Upper lobe of left lung (tissue), 6 donors: ENCODE data around the gene MT1M. TPM values are rescaled to one million over a fixed set of nuclear protein-coding genes. Genes with fewer than 3 reads are reported as not detected.
"Not testable (repeated sequence)": the region's sequence is repeated elsewhere in the genome, so short reads cannot be mapped to it uniquely, and the experiment has no call there.

ENCODE experiments used
- ATAC-seq, 2 donors: fragments of 200-7000 bp; cut with Tn5 transposase; one replicate each; pipeline ENCODE4 v1.9.1; 2022; ENCODE audit warnings: mild to moderate bottlenecking in 2 of 2, moderate library complexity in 2 of 2; ENCODE audit not compliant: low FRiP score in 2 of 2
- DNase-seq, 2 donors: peaks; one replicate each; pipeline ENCODE4 v3.0.0-alpha.2; 2019 to 2020
- H3K27ac ChIP-seq, 4 donors: fragments of 200-600 bp; sonication (generic); one replicate each; pipeline ENCODE4 v1.5.1; 2016 to 2019
- H3K27me3 ChIP-seq, 4 donors: fragments of 200-600 bp; sonication (generic); one replicate each; pipeline ENCODE4 v1.5.1; 2017 to 2019
- H3K36me3 ChIP-seq, 4 donors: fragments of 200-600 bp; sonication (generic); one replicate each; pipeline ENCODE4 v1.5.1; 2016 to 2019
- H3K4me1 ChIP-seq, 4 donors: fragments of 200-600 bp; sonication (generic); one replicate each; pipeline ENCODE4 v1.5.1; 2018 to 2019
- H3K4me3 ChIP-seq, 4 donors: fragments of 200-600 bp; sonication (generic); one replicate each; pipeline ENCODE4 v1.5.1; 2017 to 2019; ENCODE audit warnings: mild to moderate bottlenecking in 2 of 4, moderate library complexity in 1 of 4
- H3K9me3 ChIP-seq, 4 donors: fragments of 200-600 bp; sonication (generic); one replicate each; pipeline ENCODE4 v1.5.1; 2018 to 2019
- EP300 ChIP-seq, 4 donors: sonication (generic); formaldehyde crosslinking; IDR thresholded peaks; one replicate each; pipeline ENCODE4 v1.5.1; 2017; ENCODE audit warnings: antibody characterized with exemption in 4 of 4, control low read depth in 2 of 4
- POLR2A ChIP-seq, 4 donors: fragments of 450-650 bp; IDR thresholded peaks; one replicate each; pipeline ENCODE4 v1.5.1; 2016 to 2017; ENCODE audit warnings: antibody characterized with exemption in 4 of 4, mild to moderate bottlenecking in 2 of 4
- POLR2AphosphoS5 ChIP-seq, 2 donors: sonication (generic); formaldehyde crosslinking; IDR thresholded peaks; one replicate each; pipeline ENCODE4 v1.5.1; 2017; ENCODE audit warnings: antibody characterized with exemption in 2 of 2
- WGBS, 2 donors: methylation state at CpG; one replicate each; pipeline ENCODE4 v1.1.5; 2017 to 2018; 5-methylcytosine and 5-hydroxymethylcytosine counted together
- total RNA-seq, 6 donors: library from RNA; depleted of rRNA in 4 of 6; stranded (reverse); fragments of >200 nt in 4 of 6; gene quantifications; one replicate each; pipeline versions ENCODE4 v1.1.0 to v1.2.1, GENCODE V29; 2016 to 2021
- TF ChIP-seq, protein P1 (sequence below), 6 experiments: fragments of 450-650 bp in 4 of 6; fragments of 200-600 bp in 2 of 6; sonication (generic) in 2 of 6; IDR thresholded peaks; one replicate each; pipeline ENCODE4 v1.5.1; 2016 to 2019; ENCODE audit warnings: antibody characterized with exemption in 6 of 6
- donor health status: DM: no; HTN: no; CAD: no; lungs with moderate emphysema.
- donor health status: DM: no; HTN: yes; CAD: no; lungs with severe emphysema.

Gene MT1M
- total RNA-seq, 6 donors from 2014 or later = 8.4 to 194 (median 37.0) TPM

DNA sequence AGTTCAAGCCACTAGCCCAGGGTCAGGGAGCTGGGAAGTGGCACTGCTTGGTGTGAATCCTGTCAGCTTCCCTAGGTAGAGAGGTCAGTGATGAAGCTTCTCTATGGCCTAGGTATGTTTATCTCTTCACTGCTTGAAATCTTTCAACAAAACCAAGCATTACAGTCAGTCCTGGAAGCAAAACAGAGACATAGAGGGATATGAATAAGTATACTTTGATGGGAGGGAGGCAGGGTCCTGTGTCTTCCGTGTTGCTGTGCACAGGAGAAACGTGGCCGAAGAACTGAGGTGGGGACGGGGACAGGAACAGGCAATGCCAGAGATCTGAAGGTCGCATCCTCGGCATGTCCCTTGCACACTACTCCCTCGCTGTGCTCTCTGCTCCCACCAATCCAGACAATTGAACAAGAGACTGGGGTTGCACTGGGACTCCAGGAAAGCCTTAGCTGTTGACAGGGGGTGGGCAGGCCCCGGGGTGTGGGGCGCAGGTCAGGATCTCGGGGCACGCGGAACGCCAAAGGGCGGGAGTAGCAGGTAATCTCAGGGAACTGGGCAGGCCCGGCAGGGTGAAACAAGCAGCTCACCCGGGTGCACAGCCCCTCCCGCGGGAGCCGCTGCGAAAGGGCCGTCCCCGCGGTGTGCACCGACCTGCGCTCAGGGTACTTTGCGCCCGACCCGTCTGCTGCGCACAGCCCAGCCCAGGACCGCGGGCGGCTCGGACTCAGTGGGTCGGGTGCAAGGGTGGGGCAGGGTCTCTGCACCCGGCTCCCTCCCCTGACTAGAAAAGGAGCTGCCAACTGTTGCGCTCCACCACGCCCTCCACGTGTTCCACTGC lies 36.8 kb downstream of the MT1M start, which contains the start of gene MT1H:
Gene MT1H (plus strand): TSS at position 810 of the 835 bp plus-strand sequence. CDS start 71 bp downstream, outside the sequence.
- H3K36me3 ChIP-seq = no peaks in the 10 kb centered on the region
- no peaks in the 10 kb centered on the region for H3K9me3 ChIP-seq
- 18 to 58% methylated on average over 7 to 38 of the region's 38 CpGs for WGBS, 2 donors
- peaks cover 10 to 19% (median 16%) of the 10 kb centered on the region in 4 donors for H3K4me1 ChIP-seq
- H3K27ac ChIP-seq = no peak within 1 kb of the TSS
- peaks cover 0 to 21% (median 8%) of the 10 kb centered on the region in 4 donors for H3K27me3 ChIP-seq
- TF ChIP-seq, protein P1, sequence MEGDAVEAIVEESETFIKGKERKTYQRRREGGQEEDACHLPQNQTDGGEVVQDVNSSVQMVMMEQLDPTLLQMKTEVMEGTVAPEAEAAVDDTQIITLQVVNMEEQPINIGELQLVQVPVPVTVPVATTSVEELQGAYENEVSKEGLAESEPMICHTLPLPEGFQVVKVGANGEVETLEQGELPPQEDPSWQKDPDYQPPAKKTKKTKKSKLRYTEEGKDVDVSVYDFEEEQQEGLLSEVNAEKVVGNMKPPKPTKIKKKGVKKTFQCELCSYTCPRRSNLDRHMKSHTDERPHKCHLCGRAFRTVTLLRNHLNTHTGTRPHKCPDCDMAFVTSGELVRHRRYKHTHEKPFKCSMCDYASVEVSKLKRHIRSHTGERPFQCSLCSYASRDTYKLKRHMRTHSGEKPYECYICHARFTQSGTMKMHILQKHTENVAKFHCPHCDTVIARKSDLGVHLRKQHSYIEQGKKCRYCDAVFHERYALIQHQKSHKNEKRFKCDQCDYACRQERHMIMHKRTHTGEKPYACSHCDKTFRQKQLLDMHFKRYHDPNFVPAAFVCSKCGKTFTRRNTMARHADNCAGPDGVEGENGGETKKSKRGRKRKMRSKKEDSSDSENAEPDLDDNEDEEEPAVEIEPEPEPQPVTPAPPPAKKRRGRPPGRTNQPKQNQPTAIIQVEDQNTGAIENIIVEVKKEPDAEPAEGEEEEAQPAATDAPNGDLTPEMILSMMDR (IDR thresholded peaks at IDR 0.05) = no peak
- no peak for TF ChIP-seq POLR2AphosphoS5 (IDR thresholded peaks at IDR 0.05)
- TF ChIP-seq POLR2A (IDR thresholded peaks at IDR 0.05) = no peak
- TF ChIP-seq EP300 (IDR thresholded peaks at IDR 0.05) = no peak
- DNase-seq = peak in 1 of 2 donors; percentile 85
- peak in 1 of 2 donors; percentile 32 for ATAC-seq
- H3K4me3 ChIP-seq = peak within 1 kb of the TSS in 1 of 4 donors; percentile 6

DNA sequence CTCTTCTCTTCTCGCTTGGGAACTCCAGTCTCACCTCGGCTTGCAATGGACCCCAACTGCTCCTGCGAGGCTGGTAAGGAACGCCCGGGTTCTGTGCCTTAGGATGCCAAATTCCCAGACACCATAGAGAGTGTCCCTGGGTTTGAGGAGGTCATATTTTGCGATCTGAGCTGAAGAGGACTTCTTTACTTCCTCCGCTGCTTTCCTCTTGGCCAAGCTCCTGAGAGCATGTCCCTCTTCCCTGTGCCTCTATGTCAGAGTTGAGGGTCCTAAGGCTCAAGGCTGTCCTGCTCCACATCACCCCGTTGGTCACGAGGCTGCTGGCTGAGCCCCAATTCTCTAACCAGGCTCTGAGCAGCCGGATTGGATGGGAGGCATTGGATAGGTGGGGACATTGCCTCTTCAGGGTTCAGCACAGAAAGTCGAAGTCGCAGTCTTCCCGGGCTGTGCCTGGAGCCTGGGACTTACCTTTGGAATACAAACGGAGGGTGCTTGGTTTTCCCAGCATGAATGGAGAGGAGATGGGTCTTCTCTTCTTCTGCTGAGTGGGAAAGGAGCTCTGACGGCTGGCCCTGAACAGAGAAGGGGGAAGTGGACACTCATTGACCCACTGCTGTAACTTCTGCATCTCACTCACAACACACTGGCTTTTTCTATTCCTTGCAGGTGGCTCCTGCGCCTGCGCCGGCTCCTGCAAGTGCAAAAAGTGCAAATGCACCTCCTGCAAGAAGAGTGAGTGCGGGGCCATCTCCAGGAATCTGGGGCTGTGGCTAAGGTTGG lies 37.6 kb downstream of the MT1M start:
- 20 to 36% methylated on average over 13 to 19 of the region's 19 CpGs for WGBS, 2 donors

DNA sequence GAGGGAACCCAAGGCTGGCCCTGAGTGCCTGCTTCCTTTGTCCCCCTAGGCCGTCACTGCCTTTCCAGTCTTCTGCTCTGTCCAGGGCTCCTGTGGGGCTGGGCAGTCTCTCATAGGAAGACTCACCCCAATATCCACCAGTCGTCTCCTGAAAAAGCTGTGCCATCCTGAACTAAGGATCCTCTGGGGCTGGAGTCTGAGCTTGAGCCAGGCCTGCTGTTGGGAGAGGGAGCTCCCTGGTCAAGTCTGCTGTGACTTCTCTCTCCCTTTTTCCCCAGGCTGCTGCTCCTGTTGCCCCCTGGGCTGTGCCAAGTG lies 38.1 kb downstream of the MT1M start:
- no peak overlapping the region for H3K27ac ChIP-seq
- no peak for TF ChIP-seq EP300 (IDR thresholded peaks at IDR 0.05)
- TF ChIP-seq POLR2AphosphoS5 (IDR thresholded peaks at IDR 0.05) = no peak
- TF ChIP-seq, protein P1 (IDR thresholded peaks at IDR 0.05) = no peak
- no peak for TF ChIP-seq POLR2A (IDR thresholded peaks at IDR 0.05)
- ATAC-seq (no peak), DNase-seq (no peak)
- H3K36me3 ChIP-seq = no peaks in the 10 kb centered on the region
- peaks cover 0 to 22% (median 10%) of the 10 kb centered on the region in 4 donors for H3K27me3 ChIP-seq
- no peaks in the 10 kb centered on the region for H3K9me3 ChIP-seq
- H3K4me1 ChIP-seq = peaks cover 10 to 20% (median 19%) of the 10 kb centered on the region in 4 donors
- WGBS, 2 donors = 79 to 83% methylated on average over 2 of the region's 2 CpGs
- no peak overlapping the region for H3K4me3 ChIP-seq

More for the DNA sequence above, 37.6 kb downstream of the MT1M start:
- Histone ChIP-seq H3K4me1 (peaks cover 10 to 19% (median 16%) of the 10 kb centered on the region in 4 donors), H3K4me3 (no peak overlapping the region), H3K36me3 (no peaks in the 10 kb centered on the region), H3K27ac (no peak overlapping the region), H3K27me3 (peaks cover 0 to 21% (median 8%) of the 10 kb centered on the region in 4 donors), H3K9me3 (no peaks in the 10 kb centered on the region)
- TF ChIP-seq, protein P1 (IDR thresholded peaks at IDR 0.05) = no peak
- TF ChIP-seq POLR2A (IDR thresholded peaks at IDR 0.05) = no peak
- TF ChIP-seq EP300 (IDR thresholded peaks at IDR 0.05) = no peak
- TF ChIP-seq POLR2AphosphoS5 (IDR thresholded peaks at IDR 0.05) = no peak
- ATAC-seq (no peak), DNase-seq (no peak)

DNA sequence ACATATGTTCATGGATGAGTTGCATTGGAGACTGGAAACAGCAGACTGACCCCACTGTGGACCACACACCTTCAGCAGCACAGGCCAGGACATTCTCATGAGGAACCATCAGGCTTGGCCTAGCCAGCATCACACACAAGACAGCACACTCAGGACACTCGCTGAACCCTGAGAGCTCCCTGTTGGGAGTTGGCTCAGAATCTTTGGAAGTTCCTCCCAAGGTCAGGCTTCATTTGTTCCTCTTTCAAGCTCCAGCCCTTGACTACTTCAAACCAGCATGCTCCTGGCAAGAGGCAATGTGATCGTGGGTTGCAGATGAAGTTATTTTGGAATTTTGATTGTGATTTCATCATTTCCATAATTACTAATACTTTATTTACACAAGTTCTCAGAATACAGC lies 39.2 kb downstream of the MT1M start:
- peaks cover 10 to 28% (median 25%) of the 10 kb centered on the region in 4 donors for H3K4me1 ChIP-seq
- not testable (repeated sequence) for H3K9me3 ChIP-seq, H3K27ac ChIP-seq, ATAC-seq, H3K4me3 ChIP-seq, H3K36me3 ChIP-seq, DNase-seq
- peaks cover 0 to 27% (median 11%) of the 10 kb centered on the region in 4 donors for H3K27me3 ChIP-seq
- 43 to 59% methylated on average over 2 of the region's 2 CpGs for WGBS, 2 donors

DNA sequence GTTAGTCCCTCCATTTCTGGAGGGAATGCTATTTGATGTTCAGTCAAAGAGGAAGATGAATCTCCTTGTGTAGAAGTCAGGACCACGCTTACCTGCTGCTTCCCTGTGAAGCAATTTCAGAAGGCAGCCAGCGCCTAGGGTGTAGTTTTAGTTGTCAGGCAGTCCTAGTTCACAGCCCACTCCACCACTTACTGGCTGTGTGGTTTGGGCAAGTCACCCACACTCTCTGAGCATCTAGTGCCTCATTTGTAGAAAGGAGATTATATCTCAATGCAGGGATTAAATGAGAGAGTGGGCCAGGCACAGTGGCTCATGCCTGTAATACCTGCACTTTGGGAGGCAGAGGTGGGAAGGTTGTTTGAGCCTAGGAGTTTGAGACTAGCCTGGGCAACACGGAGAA lies 39.7 kb downstream of the MT1M start:
- DNase-seq, H3K4me3 ChIP-seq, H3K36me3 ChIP-seq, H3K9me3 ChIP-seq, H3K27ac ChIP-seq, ATAC-seq: not testable (repeated sequence)
- Histone ChIP-seq H3K4me1 (peaks cover 10 to 28% (median 25%) of the 10 kb centered on the region in 4 donors), H3K27me3 (peaks cover 0 to 27% (median 11%) of the 10 kb centered on the region in 4 donors)
- WGBS, 2 donors = 79 to 91% methylated on average over 3 of the region's 3 CpGs
